ENCODE measurements around the gene PPIF. TPM values are rescaled to one million over a fixed set of nuclear protein-coding genes. Genes with fewer than 3 reads are reported as not detected.

The PPIF gene
- polyA plus RNA-seq, 1 donor from 2014 or later = 20.8 TPM

DNA sequence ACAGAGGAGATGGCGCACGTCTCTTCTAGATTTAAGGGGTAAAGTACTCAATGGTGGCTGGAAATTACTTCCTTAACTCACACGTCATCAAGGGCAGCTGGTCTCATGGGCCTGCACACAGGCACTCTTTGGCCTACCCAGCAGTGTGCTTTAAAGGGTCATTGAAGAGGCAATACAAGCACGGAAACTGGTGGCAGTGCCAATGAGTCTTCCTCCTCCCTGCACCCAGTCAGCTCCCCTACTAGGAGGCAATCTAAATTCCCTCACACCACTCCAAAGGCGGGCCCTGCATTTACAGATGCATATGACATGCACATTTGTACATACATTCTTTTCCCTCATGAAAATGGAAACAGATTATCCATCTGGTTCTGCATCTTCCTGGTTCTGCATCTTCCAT lies 47.4 kb downstream of the PPIF start:
- peaks cover 0 to 2% (median 0%) of the 10 kb centered on the region in 3 donors for H3K4me1 Mint-ChIP-seq
- H3K27ac Mint-ChIP-seq = peak overlapping the region in 1 of 3 donors; percentile 25
- H3K36me3 Mint-ChIP-seq = no peaks in the 10 kb centered on the region
- no peaks in the 10 kb centered on the region for H3K27me3 Mint-ChIP-seq
- no peak overlapping the region for H3K4me3 Mint-ChIP-seq
- peaks cover 0 to 4% (median 0%) of the 10 kb centered on the region in 3 donors for H3K9me3 Mint-ChIP-seq

DNA sequence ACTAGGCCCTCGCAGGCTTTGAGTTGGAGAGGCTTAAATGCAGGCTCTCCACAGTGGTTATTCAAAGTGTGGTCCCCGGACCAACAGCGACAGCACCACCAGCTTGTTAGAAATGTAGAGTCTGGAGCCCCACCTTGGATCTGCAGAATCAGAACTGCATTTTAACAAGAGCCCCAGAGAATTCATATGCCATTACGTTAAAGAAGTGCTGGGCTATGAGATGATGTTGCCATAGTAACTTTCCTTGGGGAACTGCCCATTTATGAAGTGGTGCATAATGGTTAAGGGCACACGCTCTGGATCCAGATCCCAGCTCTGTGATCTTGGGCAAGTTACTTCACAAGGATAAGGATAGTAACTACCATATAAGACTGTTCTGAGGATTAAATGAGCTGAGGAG lies 49.3 kb downstream of the PPIF start:
- Mint-ChIP-seq H3K27ac (no peak overlapping the region), H3K36me3 (no peaks in the 10 kb centered on the region), H3K4me3 (peak overlapping the region in 1 of 4 donors; percentile 14), H3K4me1 (peaks cover 0 to 2% (median 0%) of the 10 kb centered on the region in 3 donors), H3K27me3 (no peaks in the 10 kb centered on the region), H3K9me3 (peaks cover 0 to 4% (median 0%) of the 10 kb centered on the region in 3 donors)

DNA sequence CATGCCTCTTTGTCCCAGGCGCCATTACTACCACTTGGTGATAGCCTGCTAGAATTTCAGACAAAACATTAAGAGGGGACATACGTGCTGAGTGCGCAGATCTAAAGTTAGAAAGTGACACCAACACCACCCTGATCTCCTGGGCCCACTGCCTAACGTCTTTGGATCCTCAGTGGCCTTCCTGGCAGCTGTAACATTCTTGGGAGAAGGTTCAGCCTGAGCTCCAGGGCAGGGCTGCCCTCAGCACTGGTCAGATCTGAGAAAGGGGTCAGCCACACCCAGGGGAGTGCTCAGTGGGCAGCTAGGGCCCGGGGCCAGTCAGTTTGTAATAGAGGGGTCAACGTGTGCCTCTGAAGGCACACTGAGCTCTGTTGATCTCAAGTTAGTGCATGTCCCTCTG lies 49.8 kb downstream of the PPIF start:
- Mint-ChIP-seq H3K4me3 (no peak overlapping the region), H3K9me3 (peaks cover 0 to 4% (median 0%) of the 10 kb centered on the region in 3 donors), H3K27ac (no peak overlapping the region), H3K4me1 (peaks cover 0 to 2% (median 0%) of the 10 kb centered on the region in 3 donors), H3K36me3 (no peaks in the 10 kb centered on the region), H3K27me3 (no peaks in the 10 kb centered on the region)

DNA sequence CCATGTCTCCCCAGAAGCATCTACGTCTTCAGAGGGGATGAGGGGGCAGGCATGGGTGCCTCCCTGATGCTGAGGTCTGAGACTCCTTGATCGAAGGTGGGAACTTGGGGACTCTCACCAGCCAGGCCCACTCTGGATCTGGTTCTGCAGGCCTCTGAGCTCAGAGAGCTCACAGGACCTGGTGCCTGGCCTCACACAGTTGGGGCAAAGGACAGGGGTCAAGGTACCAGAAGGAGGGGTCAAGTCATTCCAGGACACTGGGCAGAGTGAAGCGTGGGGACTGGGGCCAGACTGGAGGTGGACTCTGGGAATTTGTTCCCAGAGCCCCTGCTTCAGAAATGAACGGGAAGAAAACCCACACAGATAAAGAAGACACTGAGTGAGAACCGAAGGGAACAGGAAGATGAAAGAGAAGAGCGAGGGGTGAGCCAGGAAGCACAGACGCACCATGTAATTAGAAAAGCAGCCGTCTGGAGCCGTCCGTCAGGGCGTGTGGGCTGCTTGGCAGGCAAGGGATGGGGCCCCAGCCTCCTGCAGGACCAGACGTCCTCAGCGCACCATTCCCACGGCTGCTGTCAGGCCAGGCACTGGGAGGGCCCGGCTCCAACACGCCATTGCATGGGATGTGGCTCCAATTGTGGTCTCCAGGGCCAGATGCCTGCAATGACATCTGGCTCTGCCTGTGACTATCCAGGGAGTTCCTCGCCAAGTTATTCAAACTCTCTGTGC lies 50.5 kb downstream of the PPIF start:
- Mint-ChIP-seq H3K4me1 (peaks cover 0 to 2% (median 0%) of the 10 kb centered on the region in 3 donors), H3K27ac (no peak overlapping the region), H3K4me3 (no peak overlapping the region), H3K9me3 (peaks cover 0 to 4% (median 0%) of the 10 kb centered on the region in 3 donors), H3K27me3 (no peaks in the 10 kb centered on the region), H3K36me3 (no peaks in the 10 kb centered on the region)

DNA sequence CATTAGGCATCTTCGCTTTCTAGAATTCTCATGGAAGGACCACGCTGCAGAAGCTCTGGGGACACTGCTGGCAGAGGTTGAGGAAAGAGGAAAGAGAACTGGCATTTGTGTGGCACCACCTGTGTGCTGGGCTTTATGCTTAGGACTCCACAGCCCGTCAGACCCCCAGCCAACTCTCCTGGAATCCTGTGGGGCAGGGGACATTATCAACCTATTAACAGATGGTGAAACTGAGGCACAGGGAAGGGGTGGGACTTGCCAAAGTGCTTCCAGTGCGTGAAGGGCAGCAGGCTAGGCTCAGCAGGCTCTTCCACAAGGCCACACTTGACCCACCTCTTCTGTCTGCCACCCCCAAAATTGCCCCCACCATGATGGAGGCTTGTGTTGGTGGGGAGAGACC lies 51.4 kb downstream of the PPIF start:
- peaks cover 0 to 4% (median 0%) of the 10 kb centered on the region in 3 donors for H3K9me3 Mint-ChIP-seq
- no peaks in the 10 kb centered on the region for H3K27me3 Mint-ChIP-seq
- H3K36me3 Mint-ChIP-seq = no peaks in the 10 kb centered on the region
- H3K4me1 Mint-ChIP-seq = peaks cover 0 to 1% (median 0%) of the 10 kb centered on the region in 3 donors
- H3K4me3 Mint-ChIP-seq = no peak overlapping the region
- no peak overlapping the region for H3K27ac Mint-ChIP-seq

DNA sequence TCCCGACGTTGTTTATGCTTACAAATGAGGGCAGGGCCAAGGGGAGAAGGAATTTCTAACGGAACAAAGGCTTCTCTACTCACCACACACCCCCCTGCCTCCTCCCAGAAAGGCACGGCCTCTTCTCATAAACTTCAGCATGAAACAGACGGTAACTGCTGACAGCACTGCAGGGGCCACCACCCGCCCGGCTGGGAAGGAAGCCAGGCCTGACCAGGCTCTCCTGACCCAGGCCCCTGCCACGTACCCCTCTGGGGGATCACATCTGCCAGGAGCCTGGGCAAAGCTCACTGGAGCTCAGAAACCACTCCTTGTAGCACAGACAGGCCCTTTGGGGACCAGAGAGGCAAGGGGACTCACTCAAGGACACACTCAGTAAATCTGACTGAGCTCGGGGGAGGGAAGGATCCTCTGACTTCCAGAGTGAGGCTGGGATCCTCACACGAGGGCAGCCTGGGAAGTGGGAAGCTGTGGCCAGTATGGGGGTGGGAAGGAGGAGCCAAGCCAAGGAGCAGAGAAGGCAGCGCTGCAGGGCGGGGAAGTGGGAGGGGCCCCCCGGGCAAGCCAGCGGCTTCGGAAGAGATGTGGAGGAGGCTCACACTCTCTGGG lies 52.1 kb downstream of the PPIF start:
- H3K27ac Mint-ChIP-seq = no peak overlapping the region
- H3K4me3 Mint-ChIP-seq = no peak overlapping the region
- peaks cover 2% of the 10 kb centered on the region for H3K36me3 Mint-ChIP-seq
- H3K27me3 Mint-ChIP-seq = no peaks in the 10 kb centered on the region
- peaks cover 0 to 4% (median 0%) of the 10 kb centered on the region in 3 donors for H3K9me3 Mint-ChIP-seq
- peaks cover 0 to 1% (median 0%) of the 10 kb centered on the region in 3 donors for H3K4me1 Mint-ChIP-seq

DNA sequence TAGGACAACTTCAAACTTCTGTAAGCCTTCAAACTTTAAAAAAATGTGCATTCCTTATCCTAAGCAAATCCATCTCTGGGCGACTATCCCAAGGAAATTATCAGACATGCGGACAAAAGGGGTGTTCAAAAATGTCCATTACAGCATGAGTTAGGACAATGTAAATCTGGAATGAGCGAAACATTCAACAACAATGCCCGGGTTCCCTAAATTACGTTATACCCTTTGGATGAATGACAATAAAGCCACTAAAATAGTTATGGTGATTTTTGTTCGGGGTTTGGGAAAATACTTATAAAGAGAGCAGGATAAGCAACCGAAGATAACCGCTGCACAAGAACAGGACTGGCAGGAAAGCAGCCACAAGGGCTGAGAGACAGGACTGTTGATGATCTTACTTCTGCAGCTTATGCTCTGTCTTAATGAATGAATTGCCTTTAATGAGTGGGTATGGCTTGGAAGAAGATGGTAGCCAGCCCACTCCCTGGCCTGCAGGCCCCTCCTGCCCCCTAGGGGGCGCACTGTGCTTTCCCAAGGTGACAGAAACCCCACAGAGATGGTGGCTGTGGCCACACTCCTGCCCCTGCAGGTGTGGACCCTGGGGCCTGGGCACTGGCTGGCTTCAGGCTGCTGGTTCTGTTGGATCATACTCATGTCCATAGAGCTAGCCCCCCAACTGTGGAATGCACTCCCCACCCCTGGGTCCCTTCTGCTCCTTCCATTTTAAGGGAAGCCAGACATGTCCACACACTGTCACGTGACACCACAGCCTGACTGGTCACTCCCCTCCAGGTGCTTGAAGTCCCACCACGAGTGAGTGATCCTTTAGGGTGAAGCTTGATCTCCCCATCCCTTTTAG lies 53.1 kb downstream of the PPIF start:
- H3K27me3 Mint-ChIP-seq = peaks cover under 1% of the 10 kb centered on the region
- peaks cover 4% of the 10 kb centered on the region for H3K36me3 Mint-ChIP-seq
- no peak overlapping the region for H3K27ac Mint-ChIP-seq
- peaks cover 0 to 1% (median 0%) of the 10 kb centered on the region in 3 donors for H3K4me1 Mint-ChIP-seq
- H3K9me3 Mint-ChIP-seq = peaks cover 0 to 4% (median 0%) of the 10 kb centered on the region in 3 donors
- no peak overlapping the region for H3K4me3 Mint-ChIP-seq

DNA sequence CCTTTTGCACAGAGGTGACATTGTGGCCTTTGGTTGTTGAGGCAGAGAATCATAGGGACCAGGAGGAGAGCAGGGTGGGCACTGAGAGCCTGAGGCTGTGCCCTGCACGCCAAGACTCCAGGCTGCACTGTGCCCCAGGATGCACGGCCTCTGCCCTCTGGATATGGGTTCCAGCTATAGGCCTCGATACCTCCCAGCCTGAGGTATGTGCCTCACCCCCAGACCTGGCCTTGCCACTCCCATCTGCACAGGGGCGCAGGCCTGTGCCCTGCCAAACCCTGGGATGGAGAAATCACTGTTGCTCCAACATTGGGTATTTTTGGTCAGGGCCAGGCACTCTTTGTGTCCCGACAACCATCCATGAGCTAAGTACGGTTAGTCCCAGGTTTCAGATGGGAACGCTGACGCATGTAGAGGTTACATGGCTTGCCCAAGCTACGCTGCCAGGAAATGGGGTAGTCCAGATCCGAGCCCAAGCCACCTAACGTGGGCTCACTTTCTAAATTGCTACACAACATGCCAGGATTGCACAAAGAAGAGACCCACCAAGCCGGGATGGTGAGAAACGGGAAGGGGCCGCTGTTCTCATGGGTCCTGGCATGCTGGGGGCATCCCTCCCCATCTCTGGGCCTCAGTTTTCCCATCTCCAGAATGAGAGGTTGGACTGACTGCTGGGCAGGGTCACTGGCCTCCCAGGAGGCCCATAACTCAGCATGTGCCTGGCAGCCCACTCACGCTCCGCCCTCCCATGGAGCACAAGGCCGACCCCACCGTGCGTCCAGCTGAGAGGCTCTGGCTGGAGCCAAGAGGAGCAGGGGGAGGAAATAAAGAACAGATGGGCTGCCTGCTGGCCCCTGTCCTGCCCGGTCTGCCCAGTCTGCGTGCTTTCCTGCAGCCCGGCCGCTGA lies 54.0 kb downstream of the PPIF start:
- Mint-ChIP-seq H3K27ac (no peak overlapping the region), H3K4me3 (no peak overlapping the region), H3K27me3 (peaks cover 4% of the 10 kb centered on the region), H3K9me3 (no peaks in the 10 kb centered on the region), H3K36me3 (peaks cover 4% of the 10 kb centered on the region), H3K4me1 (peaks cover 0 to 1% (median 0%) of the 10 kb centered on the region in 3 donors)

DNA sequence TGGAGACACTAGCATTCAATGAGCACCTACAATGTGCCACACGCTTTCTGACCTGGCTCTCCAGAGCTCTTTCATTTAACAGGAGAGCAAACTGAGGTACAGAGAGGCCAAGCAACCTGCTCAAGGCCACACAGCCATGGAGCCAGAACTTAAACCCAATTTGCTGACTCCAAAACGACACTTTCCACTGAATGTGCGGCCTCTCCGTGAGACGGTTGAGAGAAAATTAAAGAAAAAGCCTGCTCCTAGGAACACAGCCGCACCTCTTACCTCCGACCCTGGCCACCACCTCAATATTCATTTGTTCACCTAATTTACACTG lies 55.3 kb downstream of the PPIF start:
- no peak overlapping the region for H3K27ac Mint-ChIP-seq
- H3K4me3 Mint-ChIP-seq = no peak overlapping the region
- no peaks in the 10 kb centered on the region for H3K9me3 Mint-ChIP-seq
- H3K36me3 Mint-ChIP-seq = peaks cover 4% of the 10 kb centered on the region
- peaks cover 6% of the 10 kb centered on the region for H3K27me3 Mint-ChIP-seq
- H3K4me1 Mint-ChIP-seq = peaks cover 0 to 1% (median 1%) of the 10 kb centered on the region in 3 donors

DNA sequence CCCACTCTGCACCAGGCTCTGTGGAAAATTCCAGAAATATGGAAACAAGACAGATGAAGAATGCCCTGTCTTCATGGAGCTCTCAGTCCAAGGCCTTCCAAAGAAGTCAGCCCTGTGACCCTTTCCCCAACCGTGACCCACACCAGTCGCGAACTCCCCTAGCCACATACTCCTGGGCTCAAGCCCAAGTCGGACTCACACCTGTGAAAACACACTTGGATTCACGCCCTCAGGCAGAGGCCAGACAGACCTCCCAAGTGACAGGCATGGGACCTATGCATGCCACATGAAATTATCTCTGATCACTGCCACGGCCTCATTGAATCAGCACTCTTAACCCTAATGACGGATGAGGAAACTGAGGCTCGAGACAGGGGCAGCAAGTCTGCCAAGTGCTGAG lies 55.7 kb downstream of the PPIF start:
- Mint-ChIP-seq H3K9me3 (no peaks in the 10 kb centered on the region), H3K27ac (no peak overlapping the region), H3K4me3 (no peak overlapping the region), H3K27me3 (peaks cover 6% of the 10 kb centered on the region), H3K36me3 (peaks cover 4% of the 10 kb centered on the region), H3K4me1 (peaks cover 0 to 1% (median 0%) of the 10 kb centered on the region in 3 donors)

DNA sequence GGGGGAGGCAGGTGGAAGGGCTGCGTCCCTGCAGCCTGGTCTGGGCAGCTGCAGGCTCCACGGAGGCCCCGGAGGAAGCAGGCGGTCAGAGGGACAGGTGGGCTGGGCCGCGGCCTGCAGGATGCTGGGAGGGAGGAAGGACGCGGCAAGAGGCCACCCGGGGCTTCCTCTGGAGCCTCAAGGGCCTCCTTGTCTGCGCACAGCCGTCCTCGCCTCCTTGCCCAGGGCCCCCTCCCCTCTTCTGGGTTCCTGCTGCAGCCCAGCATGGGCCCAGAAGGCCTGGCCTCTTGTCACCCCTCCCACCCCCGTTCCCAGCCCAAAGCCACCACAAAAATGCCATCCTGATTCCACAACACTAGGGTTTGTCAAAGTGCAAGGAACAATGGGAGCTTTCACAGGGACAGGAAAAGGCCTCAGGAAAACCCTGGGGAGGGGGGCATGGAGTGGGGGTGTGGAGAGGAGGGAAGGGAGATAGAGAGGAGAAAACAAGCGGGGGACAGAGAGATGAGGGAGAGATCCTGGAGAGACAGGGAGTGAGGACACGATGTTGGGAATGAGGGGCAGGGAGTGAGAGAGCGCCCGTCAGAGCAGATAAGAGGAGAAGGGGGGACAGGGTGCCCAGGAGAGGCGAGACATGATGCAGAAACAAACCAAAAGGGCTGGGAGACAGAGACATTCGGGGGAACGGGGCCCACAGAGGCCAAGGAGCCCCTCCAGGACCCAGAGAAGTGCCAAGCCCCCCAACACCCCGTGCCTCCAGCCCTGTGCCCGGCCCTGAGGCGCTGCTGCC lies 56.4 kb downstream of the PPIF start:
- peaks cover 6% of the 10 kb centered on the region for H3K27me3 Mint-ChIP-seq
- H3K4me3 Mint-ChIP-seq = no peak overlapping the region
- H3K4me1 Mint-ChIP-seq = peaks cover 0 to 1% (median 0%) of the 10 kb centered on the region in 3 donors
- H3K27ac Mint-ChIP-seq = peak overlapping the region in 1 of 3 donors; percentile 69
- no peaks in the 10 kb centered on the region for H3K9me3 Mint-ChIP-seq
- peaks cover 4% of the 10 kb centered on the region for H3K36me3 Mint-ChIP-seq

DNA sequence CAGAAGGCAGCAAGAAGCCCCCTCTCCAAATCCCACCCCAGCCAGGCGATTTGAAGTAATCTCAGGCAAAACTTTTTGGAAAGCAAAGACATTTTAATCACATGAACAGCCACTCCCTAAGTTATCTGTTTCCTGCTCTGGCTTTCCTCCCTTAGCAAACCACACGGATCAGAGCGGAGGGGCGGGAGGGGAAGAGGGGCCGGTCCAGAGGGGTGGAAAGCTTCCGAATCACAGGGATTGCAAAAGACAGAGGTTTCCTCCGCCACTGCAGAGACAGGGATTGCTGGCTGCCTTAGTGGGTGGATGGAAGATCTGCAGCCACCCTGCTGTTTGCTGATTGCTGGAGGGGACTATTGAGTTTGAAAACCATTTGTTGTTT lies 57.0 kb downstream of the PPIF start:
- no peak overlapping the region for H3K4me3 Mint-ChIP-seq
- H3K27me3 Mint-ChIP-seq = peaks cover 6% of the 10 kb centered on the region
- peaks cover 4% of the 10 kb centered on the region for H3K36me3 Mint-ChIP-seq
- H3K9me3 Mint-ChIP-seq = no peaks in the 10 kb centered on the region
- no peak overlapping the region for H3K27ac Mint-ChIP-seq
- H3K4me1 Mint-ChIP-seq = peaks cover 0 to 1% (median 0%) of the 10 kb centered on the region in 3 donors

DNA sequence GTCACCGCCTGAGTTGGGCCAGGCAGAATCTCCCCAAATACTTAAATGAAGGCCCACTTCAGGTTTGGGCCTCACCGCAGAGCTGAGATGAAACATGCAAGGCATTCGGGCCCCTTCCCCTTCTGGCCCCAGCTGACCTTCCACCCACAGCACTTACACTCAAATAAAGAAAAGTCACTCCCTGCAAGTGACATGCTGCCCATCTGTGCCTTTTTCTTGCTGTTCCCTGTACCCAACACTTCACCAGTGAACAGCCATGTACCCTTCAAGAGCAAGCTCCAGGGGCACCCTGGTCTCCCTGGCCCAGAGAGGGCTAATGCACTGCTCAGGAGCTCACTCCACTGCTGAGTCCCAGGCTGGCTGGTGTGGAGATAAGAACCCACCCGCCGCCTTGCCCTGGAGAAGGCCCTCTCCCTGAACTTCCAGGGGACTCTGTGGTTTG lies 57.4 kb downstream of the PPIF start:
- Mint-ChIP-seq H3K4me1 (peaks cover 0 to 1% (median 0%) of the 10 kb centered on the region in 3 donors), H3K27ac (no peak overlapping the region), H3K36me3 (peaks cover 4% of the 10 kb centered on the region), H3K27me3 (peaks cover 6% of the 10 kb centered on the region), H3K9me3 (no peaks in the 10 kb centered on the region), H3K4me3 (no peak overlapping the region)
